ENCODE measurements around the gene H2AZ1.

DNA sequence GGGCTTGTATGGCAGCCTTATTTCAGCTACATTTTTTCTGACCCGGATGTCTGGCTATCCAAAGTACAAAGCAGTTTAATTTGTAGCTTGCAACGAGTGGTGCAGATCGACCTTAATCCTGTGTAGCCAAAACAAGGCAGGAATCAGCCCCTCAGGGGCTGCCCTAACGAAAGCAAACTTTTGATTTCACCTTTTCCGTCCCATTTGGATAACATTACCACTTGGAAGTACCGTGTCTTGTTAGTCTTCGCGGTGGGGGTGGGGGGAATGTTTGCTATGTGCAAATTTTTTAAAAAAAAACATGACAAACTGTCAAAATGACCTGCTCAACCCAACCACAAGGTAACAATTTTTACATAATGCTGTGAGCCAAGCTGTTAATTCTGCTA is 2.9 kb downstream of the H2AZ1 start:
- no peak for TF ChIP-seq CTCF (optimal IDR thresholded peaks at IDR 0.05 in 1 of 3, IDR thresholded peaks at IDR 0.05 in 1 of 3, conservative IDR thresholded peaks at IDR 0.05 in 1 of 3; ENCODE audit: extremely low read depth in 1 of 3, insufficient read depth in 2 of 3, low read length in 3 of 3)
- no peak for TF ChIP-seq EZH2 (IDR thresholded peaks at IDR 0.05; ENCODE audit: low read length)

Measured in keratinocyte (primary cell).